Transverse colon (tissue), 4 donors: ENCODE results near the gene RAPGEF4. TPM values are rescaled to one million over a fixed set of nuclear protein-coding genes. Genes with fewer than 3 reads are reported as not detected.

Experiments
- DNase-seq: peaks from one replicate; pipeline ENCODE4 v3.0.0-alpha.2; 2019
- H3K27ac ChIP-seq, 4 donors: fragments of 200-600 bp; sonication (generic); 2 replicates each; pipeline ENCODE4 v1.5.1; 2016 to 2018; ENCODE audit warnings: inconsistent platforms in 4 of 4
- H3K27me3 ChIP-seq: fragments of 200-600 bp; sonication (generic); 2 replicates; pipeline ENCODE4 v1.5.1; 2017; ENCODE audit warnings: inconsistent platforms
- H3K36me3 ChIP-seq, 4 donors: fragments of 200-600 bp; sonication (generic); 2 replicates each; pipeline ENCODE4 v1.5.1; 2017 to 2019; ENCODE audit warnings: inconsistent platforms in 4 of 4
- H3K4me1 ChIP-seq, 4 donors: fragments of 200-600 bp; sonication (generic); 2 replicates each; pipeline ENCODE4 v1.5.1; 2017 to 2020; ENCODE audit warnings: inconsistent platforms in 4 of 4
- H3K4me3 ChIP-seq, 4 donors: fragments of 200-600 bp; sonication (generic); 1 replicate in 1 of 4; 2 replicates in 3 of 4; pipeline versions ENCODE4 v1.5.1 to v1.6.1; 2017 to 2019; ENCODE audit warnings: inconsistent platforms in 4 of 4
- H3K9me3 ChIP-seq, 2 donors: fragments of 200-600 bp; sonication (generic); 2 replicates each; pipeline ENCODE4 v1.5.1; 2017 to 2019; ENCODE audit warnings: inconsistent platforms in 2 of 2
- EP300 ChIP-seq: sonication (generic); formaldehyde crosslinking; IDR thresholded peaks from one replicate; pipeline ENCODE4 v1.6.1; 2017; ENCODE audit warnings: antibody characterized with exemption, low read depth
- POLR2A ChIP-seq: fragments of 450-650 bp; IDR thresholded peaks from one replicate; pipeline ENCODE4 v1.6.1; 2016; ENCODE audit warnings: antibody characterized with exemption, mild to moderate bottlenecking, moderate library complexity
- POLR2AphosphoS5 ChIP-seq, 3 donors: sonication (generic); formaldehyde crosslinking; IDR thresholded peaks; one replicate each; pipeline ENCODE4 v1.6.1; 2016; ENCODE audit warnings: antibody characterized with exemption in 3 of 3
- WGBS, 2 donors: methylation state at CpG; one replicate each; pipeline ENCODE4 v1.1.5; 2018; ENCODE audit warnings: low coverage in 1 of 2; 5-methylcytosine and 5-hydroxymethylcytosine counted together
- in situ Hi-C, 4 donors: fragments of 200-750 bp; cut with MboI; loops; one replicate each; pipeline versions ENCODE4 v1.15.0 to v1.15.1; 2017; ENCODE audit warnings: low sequenced_read_pairs in 3 of 4, low pct_ligation_motif_present in 1 of 4, low pct_unique_long_range_greater_than_20kb in 1 of 4
- intact Hi-C: fragments of 100-400 bp; cut with DNase I; formaldehyde crosslinking; loops from one replicate; pipeline ENCODE4 v1.15.1; 2023; ENCODE audit warnings: low total_unique reads
- total RNA-seq, 4 donors: library from RNA; depleted of rRNA; stranded (reverse); fragments of >200 nt; gene quantifications; one replicate each; pipeline ENCODE4 v1.1.0, GENCODE V29; 2016
- TF ChIP-seq, protein P1 (sequence below), 5 experiments: fragments of 200-600 bp in 3 of 5; fragments of 450-650 bp in 2 of 5; sonication (generic) in 3 of 5; IDR thresholded peaks; 1 replicate in 2 of 5; 2 replicates in 3 of 5; pipeline ENCODE4 v1.5.1; 2016 to 2017; ENCODE audit warnings: antibody characterized with exemption in 5 of 5, inconsistent platforms in 3 of 5, mild to moderate bottlenecking in 2 of 5, moderate library complexity in 1 of 5

The RAPGEF4 gene
- total RNA-seq, 4 donors from 2014 or later = 1.4 to 12.3 (median 2.2) TPM; not detected in 1

DNA sequence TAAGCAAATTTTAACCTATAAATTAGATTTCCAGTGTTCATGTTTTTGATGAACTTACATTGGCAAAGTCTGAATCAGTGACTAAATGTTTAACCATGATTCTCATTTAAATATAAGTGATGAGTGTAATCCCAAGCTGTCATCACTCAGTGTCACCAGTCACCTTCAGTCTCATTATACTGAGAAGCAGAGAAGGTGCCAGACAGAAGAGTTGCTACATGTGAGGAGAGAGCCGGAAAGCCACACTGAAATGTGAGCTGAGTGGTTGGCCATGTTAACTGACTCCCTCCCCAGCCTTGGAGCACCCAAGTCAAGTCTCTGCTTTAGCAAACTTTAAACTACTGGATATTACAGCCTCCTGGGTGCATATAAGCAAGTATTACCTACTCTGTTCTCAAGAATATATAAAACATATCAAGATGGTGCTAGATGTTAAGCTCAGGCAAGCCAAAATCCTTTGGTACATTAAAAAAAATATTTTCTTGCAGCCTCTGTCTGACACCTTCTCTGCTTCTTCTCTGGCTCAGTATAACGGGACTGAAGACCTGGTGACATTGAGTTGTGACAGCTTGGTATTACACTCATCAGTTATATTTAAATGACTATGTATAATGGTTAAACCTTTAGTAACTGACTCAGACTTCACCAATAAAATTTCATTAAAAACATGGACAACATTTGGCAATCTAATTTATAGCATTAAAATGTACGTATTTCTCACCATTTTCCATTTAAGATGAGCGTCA lies 264.2 kb downstream of the RAPGEF4 start:
- H3K36me3 ChIP-seq = no peaks in the 10 kb centered on the region
- peaks cover 0 to 9% (median 2%) of the 10 kb centered on the region in 4 donors for H3K4me1 ChIP-seq
- TF ChIP-seq POLR2A = no peak
- no peaks in the 10 kb centered on the region for H3K27me3 ChIP-seq
- intact Hi-C loops (no loop called here), in situ Hi-C loops (loop anchor here in 1 of 4 donors (25.0 kb wide), 1 partner anchor 1337 kb away; the partner anchor contains the start of gene SP9)
- DNase-seq = no peak
- no peaks in the 10 kb centered on the region for H3K9me3 ChIP-seq
- 90 to 92% methylated on average over 2 to 4 of the region's 4 CpGs for WGBS, 2 donors
- no peak overlapping the region for H3K4me3 ChIP-seq
- H3K27ac ChIP-seq = no peak overlapping the region

DNA sequence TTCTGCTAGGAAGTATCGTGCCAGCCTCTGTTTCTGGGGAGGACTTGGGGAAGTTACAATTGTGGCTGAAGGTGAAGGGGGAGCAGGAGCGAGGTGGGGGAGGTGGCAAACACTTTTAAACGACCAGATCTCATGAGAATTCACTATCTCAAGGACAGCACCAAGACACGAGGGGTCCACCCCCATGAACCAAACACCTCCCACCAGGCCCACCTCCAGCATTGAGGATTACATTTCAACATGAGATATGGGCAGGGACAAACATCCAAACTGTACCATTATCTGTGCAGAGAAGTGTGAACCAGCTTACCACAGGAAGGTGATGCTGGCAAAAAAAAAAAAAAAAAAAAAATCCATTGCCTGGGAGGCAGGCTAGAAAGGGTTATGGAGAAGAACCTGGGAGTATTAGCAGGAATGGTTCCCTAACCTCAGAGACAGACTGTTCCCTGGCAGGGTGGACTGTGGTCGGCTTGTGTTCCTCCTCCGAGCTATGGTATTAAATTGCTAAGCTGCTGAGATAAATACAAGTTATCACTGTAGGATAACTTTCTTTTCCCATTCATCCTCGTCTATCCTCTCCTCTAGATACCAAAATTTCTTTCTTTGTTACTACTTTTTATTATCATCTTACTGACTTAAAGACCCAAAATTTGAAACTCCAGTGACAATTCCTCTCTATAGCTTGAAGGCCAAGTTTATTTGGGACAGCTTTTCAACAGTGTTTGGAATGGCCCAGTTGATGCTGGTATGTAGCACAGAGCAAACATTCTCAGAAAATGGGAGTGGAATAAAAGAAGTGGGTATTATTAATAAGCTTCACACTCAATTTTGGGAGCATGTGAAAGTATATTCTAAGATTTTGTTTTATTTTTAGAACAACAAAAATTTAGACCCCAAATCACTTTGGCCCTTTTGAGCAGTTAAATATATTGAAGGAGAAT lies 266.3 kb downstream of the RAPGEF4 start:
- Histone ChIP-seq H3K9me3 (no peaks in the 10 kb centered on the region), H3K36me3 (no peaks in the 10 kb centered on the region), H3K27me3 (no peaks in the 10 kb centered on the region), H3K4me3 (no peak overlapping the region), H3K4me1 (no peaks in the 10 kb centered on the region), H3K27ac (no peak overlapping the region)
- in situ Hi-C loops = loop anchor here in 1 of 4 donors (25.0 kb wide), 1 partner anchor 1335 kb away; the partner anchor contains the start of gene SP9
- TF ChIP-seq POLR2AphosphoS5 (IDR thresholded peaks at IDR 0.05) = no peak
- no peak for TF ChIP-seq EP300
- no peak for TF ChIP-seq POLR2A
- TF ChIP-seq, protein P1, sequence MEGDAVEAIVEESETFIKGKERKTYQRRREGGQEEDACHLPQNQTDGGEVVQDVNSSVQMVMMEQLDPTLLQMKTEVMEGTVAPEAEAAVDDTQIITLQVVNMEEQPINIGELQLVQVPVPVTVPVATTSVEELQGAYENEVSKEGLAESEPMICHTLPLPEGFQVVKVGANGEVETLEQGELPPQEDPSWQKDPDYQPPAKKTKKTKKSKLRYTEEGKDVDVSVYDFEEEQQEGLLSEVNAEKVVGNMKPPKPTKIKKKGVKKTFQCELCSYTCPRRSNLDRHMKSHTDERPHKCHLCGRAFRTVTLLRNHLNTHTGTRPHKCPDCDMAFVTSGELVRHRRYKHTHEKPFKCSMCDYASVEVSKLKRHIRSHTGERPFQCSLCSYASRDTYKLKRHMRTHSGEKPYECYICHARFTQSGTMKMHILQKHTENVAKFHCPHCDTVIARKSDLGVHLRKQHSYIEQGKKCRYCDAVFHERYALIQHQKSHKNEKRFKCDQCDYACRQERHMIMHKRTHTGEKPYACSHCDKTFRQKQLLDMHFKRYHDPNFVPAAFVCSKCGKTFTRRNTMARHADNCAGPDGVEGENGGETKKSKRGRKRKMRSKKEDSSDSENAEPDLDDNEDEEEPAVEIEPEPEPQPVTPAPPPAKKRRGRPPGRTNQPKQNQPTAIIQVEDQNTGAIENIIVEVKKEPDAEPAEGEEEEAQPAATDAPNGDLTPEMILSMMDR (IDR thresholded peaks at IDR 0.05) = no peak
- intact Hi-C loops = no loop called here
- no peak for DNase-seq
- 68 to 78% methylated on average over 7 of the region's 7 CpGs for WGBS, 2 donors

DNA sequence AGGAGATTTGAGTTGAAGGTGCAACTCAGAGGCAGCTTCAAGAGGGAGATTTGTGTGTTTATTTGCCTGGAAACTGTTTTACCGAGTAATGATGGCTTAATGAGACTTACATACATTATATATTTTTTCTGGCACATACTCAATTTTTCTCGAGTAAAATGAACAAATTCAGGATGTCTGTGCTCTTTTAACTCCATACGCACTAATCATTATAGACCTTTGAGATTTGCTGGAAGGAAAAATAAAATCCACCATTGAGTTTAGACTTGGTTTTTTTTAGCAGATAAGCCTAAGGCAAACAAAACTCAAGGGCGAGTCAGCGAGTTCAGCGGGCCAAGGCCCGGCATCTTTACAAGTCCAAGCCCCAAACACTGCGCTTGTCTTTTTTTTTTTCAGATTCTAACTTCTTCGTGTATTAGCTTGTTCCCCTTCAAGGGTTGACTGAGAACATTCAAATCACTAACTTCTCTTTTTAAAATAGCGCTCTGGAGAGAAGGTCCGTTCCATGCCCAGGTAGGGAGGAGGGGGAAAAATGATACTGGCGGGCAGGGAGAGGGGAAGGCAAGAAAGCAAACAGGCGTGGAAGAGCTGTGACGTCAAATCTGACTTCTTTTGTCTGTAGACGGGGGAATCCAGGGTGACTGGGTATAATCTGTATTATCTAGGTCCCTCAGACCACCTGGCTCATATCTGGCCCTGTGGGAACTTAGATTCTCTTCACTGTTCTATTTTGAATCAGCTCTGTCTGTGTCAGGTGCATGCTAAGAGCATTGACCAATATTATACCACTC lies 267.3 kb downstream of the RAPGEF4 start:
- no peak overlapping the region for H3K27ac ChIP-seq
- no peak overlapping the region for H3K4me3 ChIP-seq
- in situ Hi-C loops = loop anchor here in 1 of 4 donors (25.0 kb wide), 1 partner anchor 1334 kb away; the partner anchor contains the start of gene SP9
- intact Hi-C loops = no loop called here
- H3K9me3 ChIP-seq = no peaks in the 10 kb centered on the region
- TF ChIP-seq, protein P1 (IDR thresholded peaks at IDR 0.05) = no peak
- TF ChIP-seq EP300 = no peak
- no peak for TF ChIP-seq POLR2A
- no peak for TF ChIP-seq POLR2AphosphoS5 (IDR thresholded peaks at IDR 0.05)
- 36 to 55% methylated on average over 15 of the region's 15 CpGs for WGBS, 2 donors
- no peaks in the 10 kb centered on the region for H3K27me3 ChIP-seq
- no peak for DNase-seq
- H3K36me3 ChIP-seq = no peaks in the 10 kb centered on the region
- H3K4me1 ChIP-seq = no peaks in the 10 kb centered on the region

DNA sequence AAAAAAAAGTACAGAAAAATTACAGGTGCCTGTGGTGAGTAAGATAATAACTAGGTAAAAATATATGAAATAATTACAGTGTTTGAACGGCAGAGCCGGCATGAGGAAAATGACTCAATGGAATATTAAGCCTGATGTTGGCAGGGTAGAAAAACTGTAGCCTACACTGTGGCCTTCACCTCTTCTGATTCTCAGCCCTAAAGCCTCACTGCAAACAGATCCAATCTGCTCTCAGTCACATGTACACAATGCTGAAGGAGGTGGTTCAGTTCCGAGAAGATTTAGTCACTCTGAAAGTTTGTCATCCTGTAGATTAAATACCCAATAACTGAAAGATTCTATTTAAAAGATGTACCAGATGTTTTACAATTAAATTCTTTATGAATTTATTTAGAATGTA lies 273.1 kb downstream of the RAPGEF4 start:
- WGBS, 2 donors = 73 to 86% methylated on average over 3 of the region's 3 CpGs
- Histone ChIP-seq H3K36me3 (no peaks in the 10 kb centered on the region), H3K4me1 (no peaks in the 10 kb centered on the region), H3K4me3 (no peak overlapping the region), H3K27ac (no peak overlapping the region), H3K27me3 (no peaks in the 10 kb centered on the region), H3K9me3 (no peaks in the 10 kb centered on the region)
- DNase-seq = no peak
- TF ChIP-seq POLR2AphosphoS5 (IDR thresholded peaks at IDR 0.05) (no peak), POLR2A (no peak), EP300 (no peak)
- TF ChIP-seq, protein P1 (IDR thresholded peaks at IDR 0.05) = no peak
- intact Hi-C loops (no loop called here), in situ Hi-C loops (loop anchor here in 1 of 4 donors (25.0 kb wide), 1 partner anchor 1329 kb away; the partner anchor contains the start of gene SP9)
